NT2/D1 (cell line): ENCODE measurements around the gene MBD3L5.
"Not testable (repeated sequence)": the region's sequence is repeated elsewhere in the genome, so short reads cannot be mapped to it uniquely, and the experiment has no call there.

Experiments used
- YY1 ChIP-seq: IDR thresholded peaks from 2 replicates; pipeline ENCODE4 v1.6.1; 2011; ENCODE audit not compliant: insufficient read length, insufficient read depth
- ZNF274 ChIP-seq: IDR thresholded peaks from 2 replicates; pipeline ENCODE4 v1.6.1; 2011; ENCODE audit warnings: mild to moderate bottlenecking, low read depth, low read length

GRCh38 chr19:7058576-7058975 lies 28.2 kb downstream of the MBD3L5 start, which contains the start of gene MBD3L3:
- TF ChIP-seq ZNF274, YY1: not testable (repeated sequence)
